Measurements from ENCODE around the gene PPP1R9A.

The PPP1R9A gene

GRCh38 chr7:95006010-95006409 lies 98.6 kb downstream of the PPP1R9A start:
- ChIA-PET CTCF (no interaction called here), POLR2A (no interaction called here)
- Histone ChIP-seq H3K4me1 (ENCODE audit: control insufficient read depth, insufficient read depth, low read length) (no peaks in the 10 kb centered on the region; the same call in 1 of the 2 replicates), H3K27ac (ENCODE audit: extremely low read depth, low read depth, low read length) (no peak overlapping the region), H3K36me3 (ENCODE audit: control insufficient read depth in 2 of 2, insufficient read depth in 1 of 2, low read length in 2 of 2) (no peaks in the 10 kb centered on the region), H3K4me3 (ENCODE audit: low read depth, low read length) (no peak overlapping the region), H3K9me3 (ENCODE audit: control insufficient read depth, insufficient read depth, low read depth, low read length) (no peaks in the 10 kb centered on the region)
- TF ChIP-seq OVOL3 (tag by site-specific recombination; IDR thresholded peaks at IDR 0.05) (peak; percentile 22; the same call in 1 of the 2 replicates), ZNF518A (tag by site-specific recombination; conservative IDR thresholded peaks at IDR 0.05; ENCODE audit: low read depth) (peak; percentile 86), ZNF558 (tag by site-specific recombination; IDR thresholded peaks at IDR 0.05) (peak; percentile 56; the same call in 1 of the 2 replicates), ZNF140 (tag by site-specific recombination; IDR thresholded peaks at IDR 0.05) (peak; percentile 78), ZFHX2 (tag by site-specific recombination; conservative IDR thresholded peaks at IDR 0.05) (no peak), ZBTB21 (tag by site-specific recombination; IDR thresholded peaks at IDR 0.05) (0 out of 2 replicates have a peak, but pooled peaks have one; percentile 22), ZNF394 (tag by site-specific recombination; IDR thresholded peaks at IDR 0.05; ENCODE audit: borderline replicate concordance) (peak; percentile 92), ZBTB48 (tag by site-specific recombination; IDR thresholded peaks at IDR 0.05) (no peak), ZNF580 (tag by site-specific recombination; IDR thresholded peaks at IDR 0.05) (0 out of 2 replicates have a peak, but pooled peaks have one; percentile 36), ZNF37A (tag by site-specific recombination; IDR thresholded peaks at IDR 0.05) (no peak), ZNF555 (tag by site-specific recombination; conservative IDR thresholded peaks at IDR 0.05) (peak; percentile 81), HOXC10 (CRISPR knock-in tag; IDR thresholded peaks at IDR 0.05) (no peak), ZNF654 (tag by site-specific recombination; IDR thresholded peaks at IDR 0.05; ENCODE audit: low read depth) (peak; percentile 15; the same call in 1 of the 2 replicates), ZNF138 (tag by site-specific recombination; IDR thresholded peaks at IDR 0.05; ENCODE audit: borderline replicate concordance) (0 out of 2 replicates have a peak, but pooled peaks have one; percentile 62), ZNF514 (tag by site-specific recombination; IDR thresholded peaks at IDR 0.05) (0 out of 2 replicates have a peak, but pooled peaks have one; percentile 44), ZNF132 (tag by site-specific recombination; IDR thresholded peaks at IDR 0.05; ENCODE audit: borderline replicate concordance) (no peak), ZNF530 (tag by site-specific recombination; IDR thresholded peaks at IDR 0.05; ENCODE audit: low read depth) (peak; percentile 30; the same call in 1 of the 2 replicates), ZNF433 (tag by site-specific recombination; IDR thresholded peaks at IDR 0.05; ENCODE audit: low read depth) (peak; percentile 73), ZNF426 (tag by site-specific recombination; IDR thresholded peaks at IDR 0.05) (peak; percentile 89), ZSCAN23 (tag by site-specific recombination; IDR thresholded peaks at IDR 0.05) (no peak), ZNF510 (tag by site-specific recombination; IDR thresholded peaks at IDR 0.05; ENCODE audit: insufficient replicate concordance) (peak; percentile 60)
- TF ChIP-seq, protein P1, sequence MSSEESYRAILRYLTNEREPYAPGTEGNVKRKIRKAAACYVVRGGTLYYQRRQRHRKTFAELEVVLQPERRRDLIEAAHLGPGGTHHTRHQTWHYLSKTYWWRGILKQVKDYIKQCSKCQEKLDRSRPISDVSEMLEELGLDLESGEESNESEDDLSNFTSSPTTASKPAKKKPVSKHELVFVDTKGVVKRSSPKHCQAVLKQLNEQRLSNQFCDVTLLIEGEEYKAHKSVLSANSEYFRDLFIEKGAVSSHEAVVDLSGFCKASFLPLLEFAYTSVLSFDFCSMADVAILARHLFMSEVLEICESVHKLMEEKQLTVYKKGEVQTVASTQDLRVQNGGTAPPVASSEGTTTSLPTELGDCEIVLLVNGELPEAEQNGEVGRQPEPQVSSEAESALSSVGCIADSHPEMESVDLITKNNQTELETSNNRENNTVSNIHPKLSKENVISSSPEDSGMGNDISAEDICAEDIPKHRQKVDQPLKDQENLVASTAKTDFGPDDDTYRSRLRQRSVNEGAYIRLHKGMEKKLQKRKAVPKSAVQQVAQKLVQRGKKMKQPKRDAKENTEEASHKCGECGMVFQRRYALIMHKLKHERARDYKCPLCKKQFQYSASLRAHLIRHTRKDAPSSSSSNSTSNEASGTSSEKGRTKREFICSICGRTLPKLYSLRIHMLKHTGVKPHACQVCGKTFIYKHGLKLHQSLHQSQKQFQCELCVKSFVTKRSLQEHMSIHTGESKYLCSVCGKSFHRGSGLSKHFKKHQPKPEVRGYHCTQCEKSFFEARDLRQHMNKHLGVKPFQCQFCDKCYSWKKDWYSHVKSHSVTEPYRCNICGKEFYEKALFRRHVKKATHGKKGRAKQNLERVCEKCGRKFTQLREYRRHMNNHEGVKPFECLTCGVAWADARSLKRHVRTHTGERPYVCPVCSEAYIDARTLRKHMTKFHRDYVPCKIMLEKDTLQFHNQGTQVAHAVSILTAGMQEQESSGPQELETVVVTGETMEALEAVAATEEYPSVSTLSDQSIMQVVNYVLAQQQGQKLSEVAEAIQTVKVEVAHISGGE (tag by site-specific recombination; conservative IDR thresholded peaks at IDR 0.05; ENCODE audit: low read depth) = peak; percentile 62
- TF ChIP-seq, protein P2, sequence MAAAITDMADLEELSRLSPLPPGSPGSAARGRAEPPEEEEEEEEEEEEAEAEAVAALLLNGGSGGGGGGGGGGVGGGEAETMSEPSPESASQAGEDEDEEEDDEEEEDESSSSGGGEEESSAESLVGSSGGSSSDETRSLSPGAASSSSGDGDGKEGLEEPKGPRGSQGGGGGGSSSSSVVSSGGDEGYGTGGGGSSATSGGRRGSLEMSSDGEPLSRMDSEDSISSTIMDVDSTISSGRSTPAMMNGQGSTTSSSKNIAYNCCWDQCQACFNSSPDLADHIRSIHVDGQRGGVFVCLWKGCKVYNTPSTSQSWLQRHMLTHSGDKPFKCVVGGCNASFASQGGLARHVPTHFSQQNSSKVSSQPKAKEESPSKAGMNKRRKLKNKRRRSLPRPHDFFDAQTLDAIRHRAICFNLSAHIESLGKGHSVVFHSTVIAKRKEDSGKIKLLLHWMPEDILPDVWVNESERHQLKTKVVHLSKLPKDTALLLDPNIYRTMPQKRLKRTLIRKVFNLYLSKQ (tag by site-specific recombination; IDR thresholded peaks at IDR 0.05; ENCODE audit: borderline replicate concordance) = 0 out of 2 replicates have a peak, but pooled peaks have one; percentile 68
- TF ChIP-seq, protein P3, sequence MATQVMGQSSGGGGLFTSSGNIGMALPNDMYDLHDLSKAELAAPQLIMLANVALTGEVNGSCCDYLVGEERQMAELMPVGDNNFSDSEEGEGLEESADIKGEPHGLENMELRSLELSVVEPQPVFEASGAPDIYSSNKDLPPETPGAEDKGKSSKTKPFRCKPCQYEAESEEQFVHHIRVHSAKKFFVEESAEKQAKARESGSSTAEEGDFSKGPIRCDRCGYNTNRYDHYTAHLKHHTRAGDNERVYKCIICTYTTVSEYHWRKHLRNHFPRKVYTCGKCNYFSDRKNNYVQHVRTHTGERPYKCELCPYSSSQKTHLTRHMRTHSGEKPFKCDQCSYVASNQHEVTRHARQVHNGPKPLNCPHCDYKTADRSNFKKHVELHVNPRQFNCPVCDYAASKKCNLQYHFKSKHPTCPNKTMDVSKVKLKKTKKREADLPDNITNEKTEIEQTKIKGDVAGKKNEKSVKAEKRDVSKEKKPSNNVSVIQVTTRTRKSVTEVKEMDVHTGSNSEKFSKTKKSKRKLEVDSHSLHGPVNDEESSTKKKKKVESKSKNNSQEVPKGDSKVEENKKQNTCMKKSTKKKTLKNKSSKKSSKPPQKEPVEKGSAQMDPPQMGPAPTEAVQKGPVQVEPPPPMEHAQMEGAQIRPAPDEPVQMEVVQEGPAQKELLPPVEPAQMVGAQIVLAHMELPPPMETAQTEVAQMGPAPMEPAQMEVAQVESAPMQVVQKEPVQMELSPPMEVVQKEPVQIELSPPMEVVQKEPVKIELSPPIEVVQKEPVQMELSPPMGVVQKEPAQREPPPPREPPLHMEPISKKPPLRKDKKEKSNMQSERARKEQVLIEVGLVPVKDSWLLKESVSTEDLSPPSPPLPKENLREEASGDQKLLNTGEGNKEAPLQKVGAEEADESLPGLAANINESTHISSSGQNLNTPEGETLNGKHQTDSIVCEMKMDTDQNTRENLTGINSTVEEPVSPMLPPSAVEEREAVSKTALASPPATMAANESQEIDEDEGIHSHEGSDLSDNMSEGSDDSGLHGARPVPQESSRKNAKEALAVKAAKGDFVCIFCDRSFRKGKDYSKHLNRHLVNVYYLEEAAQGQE (tag by site-specific recombination; IDR thresholded peaks at IDR 0.05) = peak; percentile 58; the same call in 1 of the 2 replicates
